ENCODE data around the gene EXOSC5.

EXOSC5 gene

GRCh38 chr19:41408256-41408655, 11.1 kb upstream of the EXOSC5 start:
- CTCF ChIA-PET, result interaction anchor here (0.6 to 1.4 kb wide), 3 partner anchors 22 to 31 kb away, joined by 3 to 6 read pairs (median 4); partner anchors contain the start of gene DMAC2
- TF ChIP-seq LEF1 (IDR thresholded peaks at IDR 0.05; ENCODE audit: borderline replicate concordance), result no peak
- no peak for TF ChIP-seq SP1 (IDR thresholded peaks at IDR 0.05)
- no peak for TF ChIP-seq PKNOX1 (IDR thresholded peaks at IDR 0.05)
- TF ChIP-seq FOXK2 (IDR thresholded peaks at IDR 0.05), result no peak
- TF ChIP-seq BHLHE40 (IDR thresholded peaks at IDR 0.05; ENCODE audit: borderline replicate concordance), result no peak
- TF ChIP-seq FOXM1 (IDR thresholded peaks at IDR 0.05; ENCODE audit: borderline replicate concordance), result no peak
- no peak for DNase-seq (ENCODE audit: extremely low spot score)
- POLR2A ChIA-PET, result interaction anchor here (0.7 to 1.9 kb wide), 2 partner anchors 9 to 31 kb away, joined by 5 to 8 read pairs; partner anchors contain the start of gene DMAC2

GRCh38 chr19:41407271-41407670, 10.1 kb upstream of the EXOSC5 start:
- TF ChIP-seq ELF4 (IDR thresholded peaks at IDR 0.05) (no peak), ARNT (IDR thresholded peaks at IDR 0.05) (no peak), ZNF384 (IDR thresholded peaks at IDR 0.05) (no peak), FOXK2 (IDR thresholded peaks at IDR 0.05) (no peak), L3MBTL2 (conservative IDR thresholded peaks at IDR 0.05) (no peak), SUZ12 (IDR thresholded peaks at IDR 0.05) (no peak), SP1 (IDR thresholded peaks at IDR 0.05) (no peak), FOXA1 (IDR thresholded peaks at IDR 0.05) (no peak), NFRKB (IDR thresholded peaks at IDR 0.05) (no peak), BHLHE40 (IDR thresholded peaks at IDR 0.05; ENCODE audit: borderline replicate concordance) (no peak), CTBP1 (IDR thresholded peaks at IDR 0.05; ENCODE audit: borderline replicate concordance) (no peak), TARDBP (IDR thresholded peaks at IDR 0.05) (no peak)
- DNase-seq (ENCODE audit: extremely low spot score), result no peak
- ChIA-PET CTCF (interaction anchor here (0.6 kb wide), 1 partner anchor 28 kb away, joined by 4 read pairs; no protein-coding TSS in a partner anchor), POLR2A (no interaction called here)

- no peak for TF ChIP-seq SUZ12 (IDR thresholded peaks at IDR 0.05)
- TF ChIP-seq ZNF384 (IDR thresholded peaks at IDR 0.05), result no peak
- TF ChIP-seq LEF1 (IDR thresholded peaks at IDR 0.05; ENCODE audit: borderline replicate concordance), result no peak
- TF ChIP-seq BHLHE40 (IDR thresholded peaks at IDR 0.05; ENCODE audit: borderline replicate concordance), result no peak
- no peak for TF ChIP-seq ARNT (IDR thresholded peaks at IDR 0.05)
- ChIA-PET CTCF (interaction anchor here (0.5 kb wide), 1 partner anchor 484 kb away, joined by 3 read pairs; no protein-coding TSS in a partner anchor), POLR2A (interaction anchor here (1.1 kb wide), 1 partner anchor 34 kb away, joined by 5 read pairs; the partner anchor contains the start of gene DMAC2)
- DNase-seq (ENCODE audit: extremely low spot score), result no peak
These were observed 8.6 kb upstream of the EXOSC5 start for GRCh38 chr19:41405776-41406175.

DNA sequence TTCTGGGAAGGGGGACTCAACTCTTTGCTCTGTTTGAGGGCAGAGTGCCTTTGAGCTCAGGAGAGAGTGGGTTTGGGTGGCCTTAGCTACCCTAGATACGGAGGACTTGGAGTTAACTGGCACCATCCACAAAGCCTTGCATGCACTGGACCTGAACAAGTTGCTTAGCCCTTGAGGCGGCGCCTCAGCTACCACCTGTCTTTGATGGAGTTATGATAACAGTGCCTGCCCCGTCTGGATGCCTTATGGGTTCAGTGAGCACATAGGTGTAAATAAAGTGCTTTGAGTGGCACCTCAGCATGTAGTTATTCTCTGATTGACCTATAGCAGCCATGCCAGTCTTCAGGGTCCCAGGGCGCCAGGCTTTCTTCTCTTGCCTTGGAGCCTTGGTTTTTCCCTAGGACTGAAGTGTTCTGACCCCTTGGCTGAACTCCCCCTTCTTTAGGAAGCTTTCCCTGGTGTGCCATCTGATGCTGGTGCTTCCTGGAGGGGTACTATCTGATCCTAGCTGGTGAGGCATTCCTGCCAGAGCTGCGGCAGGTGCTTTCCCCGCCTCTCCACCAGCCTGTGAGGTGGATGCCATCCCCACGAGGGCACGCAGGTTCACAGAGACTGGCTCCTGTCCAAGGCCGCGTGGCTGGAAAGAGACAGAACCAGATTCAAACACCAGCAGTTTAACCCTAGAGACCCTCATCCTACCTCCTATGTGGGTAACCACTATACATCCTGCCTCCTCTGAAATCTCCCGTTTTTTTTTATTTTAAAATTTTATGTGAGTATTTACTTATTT, 6.2 kb upstream of the EXOSC5 start:
- DNase-seq (ENCODE audit: extremely low spot score), result no peak
- ChIA-PET POLR2A (no interaction called here), CTCF (no interaction called here)

GRCh38 chr19:41402010-41402409, 4.9 kb upstream of the EXOSC5 start:
- DNase-seq (ENCODE audit: extremely low spot score), result no peak
- TF ChIP-seq FOXK2 (IDR thresholded peaks at IDR 0.05), result no peak
- TF ChIP-seq L3MBTL2 (conservative IDR thresholded peaks at IDR 0.05), result no peak
- TF ChIP-seq LEF1 (IDR thresholded peaks at IDR 0.05; ENCODE audit: borderline replicate concordance), result no peak
- TF ChIP-seq PKNOX1 (IDR thresholded peaks at IDR 0.05), result no peak
- TF ChIP-seq SUZ12 (IDR thresholded peaks at IDR 0.05), result no peak
- ChIA-PET CTCF (interaction anchor here (0.8 kb wide), 1 partner anchor 23 kb away, joined by 3 read pairs; no protein-coding TSS in a partner anchor), POLR2A (no interaction called here)

More for the DNA sequence above, 6.2 kb upstream of the EXOSC5 start:
- TF ChIP-seq BHLHE40 (IDR thresholded peaks at IDR 0.05; ENCODE audit: borderline replicate concordance) (no peak), ARNT (IDR thresholded peaks at IDR 0.05) (no peak), ELF4 (IDR thresholded peaks at IDR 0.05) (no peak), NFRKB (IDR thresholded peaks at IDR 0.05) (no peak), SP1 (IDR thresholded peaks at IDR 0.05) (no peak), TARDBP (IDR thresholded peaks at IDR 0.05) (no peak), FOXM1 (IDR thresholded peaks at IDR 0.05; ENCODE audit: borderline replicate concordance) (no peak), HDGF (IDR thresholded peaks at IDR 0.05; ENCODE audit: borderline replicate concordance) (no peak), FOXK2 (IDR thresholded peaks at IDR 0.05) (no peak), L3MBTL2 (conservative IDR thresholded peaks at IDR 0.05) (no peak), LEF1 (IDR thresholded peaks at IDR 0.05; ENCODE audit: borderline replicate concordance) (no peak), PKNOX1 (IDR thresholded peaks at IDR 0.05) (no peak)

DNA sequence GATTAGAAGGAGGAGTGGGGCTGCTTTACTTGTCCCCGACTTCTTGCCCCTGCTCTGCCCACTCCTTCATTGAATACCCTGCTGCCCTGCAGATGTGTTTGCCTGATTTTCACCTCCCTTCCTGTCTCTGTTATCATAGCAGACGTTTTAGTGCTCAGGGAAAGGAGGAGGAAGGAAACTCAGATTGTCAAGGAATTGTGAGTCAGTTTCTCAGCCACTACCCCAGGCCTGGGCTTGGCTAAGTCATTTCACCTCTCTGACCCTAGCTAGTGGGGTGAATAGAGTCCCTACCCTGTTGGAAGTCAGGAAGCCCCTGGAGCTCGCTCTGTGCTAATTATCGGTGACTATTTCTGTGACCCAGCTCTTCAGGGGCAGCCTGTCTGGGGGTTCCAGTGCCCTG, 4.3 kb upstream of the EXOSC5 start:
- POLR2A ChIA-PET, result no interaction called here
- no peak for TF ChIP-seq CTBP1 (IDR thresholded peaks at IDR 0.05; ENCODE audit: borderline replicate concordance)
- TF ChIP-seq ZNF384 (IDR thresholded peaks at IDR 0.05), result no peak
- CTCF ChIA-PET, result no interaction called here
- DNase-seq (ENCODE audit: extremely low spot score), result no peak

GRCh38 chr19:41399525-41399924, 2.4 kb upstream of the EXOSC5 start:
- DNase-seq (ENCODE audit: extremely low spot score), result no peak
- CTCF ChIA-PET, result no interaction called here
- no peak for TF ChIP-seq ARNT (IDR thresholded peaks at IDR 0.05)
- no peak for TF ChIP-seq SP1 (IDR thresholded peaks at IDR 0.05)
- no peak for TF ChIP-seq LEF1 (IDR thresholded peaks at IDR 0.05; ENCODE audit: borderline replicate concordance)
- no peak for TF ChIP-seq FOXM1 (IDR thresholded peaks at IDR 0.05; ENCODE audit: borderline replicate concordance)
- TF ChIP-seq ELF4 (IDR thresholded peaks at IDR 0.05), result no peak
- TF ChIP-seq FOXK2 (IDR thresholded peaks at IDR 0.05), result no peak
- TF ChIP-seq HDGF (IDR thresholded peaks at IDR 0.05; ENCODE audit: borderline replicate concordance), result no peak
- no peak for TF ChIP-seq PKNOX1 (IDR thresholded peaks at IDR 0.05)
- no peak for TF ChIP-seq TARDBP (IDR thresholded peaks at IDR 0.05)
- TF ChIP-seq L3MBTL2 (conservative IDR thresholded peaks at IDR 0.05), result no peak
- TF ChIP-seq BHLHE40 (IDR thresholded peaks at IDR 0.05; ENCODE audit: borderline replicate concordance), result no peak
- TF ChIP-seq NFRKB (IDR thresholded peaks at IDR 0.05), result no peak
- no peak for TF ChIP-seq SUZ12 (IDR thresholded peaks at IDR 0.05)
- TF ChIP-seq ZNF384 (IDR thresholded peaks at IDR 0.05), result no peak
- TF ChIP-seq CTBP1 (IDR thresholded peaks at IDR 0.05; ENCODE audit: borderline replicate concordance), result no peak
- TF ChIP-seq FOXA1 (IDR thresholded peaks at IDR 0.05), result no peak
- POLR2A ChIA-PET, result interaction anchor here (0.9 to 1.9 kb wide), 2 partner anchors 9 to 40 kb away, joined by 5 to 8 read pairs; partner anchors contain the start of gene DMAC2

Data from HEK293T (cell line).